Natural killer cell (primary cell): ENCODE measurements around the gene CCR5AS.

ENCODE experiments used
- ATAC-seq, 3 donors: fragments of 150-1000 bp in 2 of 3; fragments of 200-7000 bp in 1 of 3; cut with Tn5 transposase; 1 replicate in 1 of 3; 2 replicates in 2 of 3; pipeline ENCODE4 v1.10.0; 2021; ENCODE audit warnings: mild to moderate bottlenecking in 2 of 3, moderate library complexity in 2 of 3
- DNase-seq, 2 donors: peaks; one replicate each; pipeline versions ENCODE4 v3.0.0 to v3.0.0-alpha.2; 2013 to 2021; ENCODE audit warnings: mixed read lengths in 1 of 2
- H3K27ac ChIP-seq: one replicate; pipeline ENCODE4 v1.5.1; 2013; ENCODE audit warnings: mild to moderate bottlenecking, low read length
- H3K27me3 ChIP-seq: one replicate; pipeline ENCODE4 v1.6.1; 2013; ENCODE audit warnings: low read length; ENCODE audit not compliant: control insufficient read depth, insufficient read depth
- H3K36me3 ChIP-seq: one replicate; pipeline ENCODE4 v1.6.1; 2013; ENCODE audit warnings: low read length; ENCODE audit not compliant: control insufficient read depth, insufficient read depth
- H3K4me1 ChIP-seq: one replicate; pipeline ENCODE4 v1.6.1; 2013; ENCODE audit warnings: low read length; ENCODE audit not compliant: control insufficient read depth, insufficient read depth
- H3K4me3 ChIP-seq: one replicate; pipeline ENCODE4 v1.5.1; 2013; ENCODE audit warnings: low read length
- H3K9me3 ChIP-seq: one replicate; pipeline ENCODE4 v1.6.1; 2013; ENCODE audit warnings: low read length; ENCODE audit not compliant: control insufficient read depth, insufficient read depth
- H3K27ac Mint-ChIP-seq, 2 donors: one replicate each; pipeline ENCODE4 v1.8.0; 2022; ENCODE audit warnings: mild to moderate bottlenecking in 2 of 2, mixed read lengths in 2 of 2, moderate library complexity in 1 of 2
- H3K27me3 Mint-ChIP-seq, 2 donors: one replicate each; pipeline ENCODE4 v1.8.0; 2022; ENCODE audit warnings: low read depth in 2 of 2, mixed read lengths in 2 of 2
- H3K36me3 Mint-ChIP-seq: one replicate; pipeline ENCODE4 v1.8.0; 2022; ENCODE audit warnings: mixed read lengths
- H3K4me1 Mint-ChIP-seq, 2 donors: one replicate each; pipeline ENCODE4 v1.8.0; 2022; ENCODE audit warnings: mixed read lengths in 2 of 2
- H3K4me3 Mint-ChIP-seq: one replicate; pipeline ENCODE4 v1.8.0; 2022; ENCODE audit warnings: mild to moderate bottlenecking, moderate library complexity, mixed read lengths
- H3K9me3 Mint-ChIP-seq, 2 donors: one replicate each; pipeline ENCODE4 v1.8.0; 2022; ENCODE audit warnings: mixed read lengths in 2 of 2
- WGBS: methylation state at CpG from one replicate; pipeline ENCODE4 v1.1.7; 2013; ENCODE audit warnings: missing lambda C conversion rate; ENCODE audit not compliant: insufficient coverage; 5-methylcytosine and 5-hydroxymethylcytosine counted together
- intact Hi-C: fragments of 100-400 bp; cut with micrococcal nuclease; formaldehyde crosslinking; loops from one replicate; pipeline ENCODE4 v1.14.2; 2022
- TF ChIP-seq, protein P1 (sequence below): fragments of 200-600 bp; IDR thresholded peaks from one replicate; pipeline ENCODE4 v1.8.0; 2022; ENCODE audit warnings: antibody characterized with exemption

Gene CCR5AS

DNA sequence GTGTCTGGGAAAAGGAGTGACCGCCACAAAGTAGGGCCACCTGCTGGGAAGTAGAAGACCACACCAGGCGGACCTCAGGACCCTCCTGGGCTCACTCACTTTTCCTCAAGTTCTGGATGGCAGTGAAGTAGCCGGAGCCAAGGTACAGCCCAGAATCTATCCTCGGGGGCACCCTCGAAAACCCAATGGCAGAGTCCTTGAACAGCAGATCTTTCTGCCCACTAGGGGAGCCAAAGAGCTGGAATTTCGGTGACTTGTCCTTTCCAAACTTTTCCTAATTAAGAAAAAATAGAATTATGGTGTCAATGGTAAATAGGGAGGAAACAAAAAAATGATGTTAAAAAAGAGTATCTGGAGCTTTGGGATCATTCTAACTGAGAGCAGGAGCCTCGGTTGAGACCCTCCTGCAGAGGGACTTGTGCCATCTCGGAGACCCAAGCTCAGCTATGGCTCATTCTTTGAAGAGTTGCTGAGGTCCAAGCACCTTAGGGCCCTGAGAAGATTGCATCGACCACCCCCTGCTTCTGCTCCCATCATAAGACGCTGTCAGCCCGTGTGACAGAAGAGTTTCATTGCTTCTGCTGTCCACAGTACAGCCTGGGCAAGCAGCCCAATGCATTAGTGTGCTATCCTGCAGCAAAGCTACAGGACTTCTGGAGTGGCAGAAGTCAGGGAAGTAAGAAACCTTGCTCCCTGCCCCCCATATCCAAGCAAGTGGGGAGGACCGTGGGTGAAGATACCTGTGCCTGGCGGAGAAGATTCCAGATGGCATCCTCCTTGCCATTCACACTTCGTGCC is 43.1 kb upstream of the CCR5AS start:
- Mint-ChIP-seq H3K4me3 (no peak overlapping the region), H3K27ac (no peak overlapping the region), H3K36me3 (no peaks in the 10 kb centered on the region), H3K27me3 (peaks cover 13 to 22% of the 10 kb centered on the region in 2 donors), H3K4me1 (no peaks in the 10 kb centered on the region), H3K9me3 (no peaks in the 10 kb centered on the region)
- Histone ChIP-seq H3K4me3 (no peak overlapping the region), H3K27me3 (no peaks in the 10 kb centered on the region), H3K36me3 (no peaks in the 10 kb centered on the region), H3K9me3 (no peaks in the 10 kb centered on the region), H3K27ac (no peak overlapping the region), H3K4me1 (no peaks in the 10 kb centered on the region)
- ATAC-seq: no peak
- DNase-seq: peak in 1 of 2 donors; percentile 26
- WGBS: 82% methylated on average over 14 of the region's 14 CpGs
- intact Hi-C loops: no loop called here
- TF ChIP-seq, protein P1, sequence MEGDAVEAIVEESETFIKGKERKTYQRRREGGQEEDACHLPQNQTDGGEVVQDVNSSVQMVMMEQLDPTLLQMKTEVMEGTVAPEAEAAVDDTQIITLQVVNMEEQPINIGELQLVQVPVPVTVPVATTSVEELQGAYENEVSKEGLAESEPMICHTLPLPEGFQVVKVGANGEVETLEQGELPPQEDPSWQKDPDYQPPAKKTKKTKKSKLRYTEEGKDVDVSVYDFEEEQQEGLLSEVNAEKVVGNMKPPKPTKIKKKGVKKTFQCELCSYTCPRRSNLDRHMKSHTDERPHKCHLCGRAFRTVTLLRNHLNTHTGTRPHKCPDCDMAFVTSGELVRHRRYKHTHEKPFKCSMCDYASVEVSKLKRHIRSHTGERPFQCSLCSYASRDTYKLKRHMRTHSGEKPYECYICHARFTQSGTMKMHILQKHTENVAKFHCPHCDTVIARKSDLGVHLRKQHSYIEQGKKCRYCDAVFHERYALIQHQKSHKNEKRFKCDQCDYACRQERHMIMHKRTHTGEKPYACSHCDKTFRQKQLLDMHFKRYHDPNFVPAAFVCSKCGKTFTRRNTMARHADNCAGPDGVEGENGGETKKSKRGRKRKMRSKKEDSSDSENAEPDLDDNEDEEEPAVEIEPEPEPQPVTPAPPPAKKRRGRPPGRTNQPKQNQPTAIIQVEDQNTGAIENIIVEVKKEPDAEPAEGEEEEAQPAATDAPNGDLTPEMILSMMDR: peak; percentile 45

DNA sequence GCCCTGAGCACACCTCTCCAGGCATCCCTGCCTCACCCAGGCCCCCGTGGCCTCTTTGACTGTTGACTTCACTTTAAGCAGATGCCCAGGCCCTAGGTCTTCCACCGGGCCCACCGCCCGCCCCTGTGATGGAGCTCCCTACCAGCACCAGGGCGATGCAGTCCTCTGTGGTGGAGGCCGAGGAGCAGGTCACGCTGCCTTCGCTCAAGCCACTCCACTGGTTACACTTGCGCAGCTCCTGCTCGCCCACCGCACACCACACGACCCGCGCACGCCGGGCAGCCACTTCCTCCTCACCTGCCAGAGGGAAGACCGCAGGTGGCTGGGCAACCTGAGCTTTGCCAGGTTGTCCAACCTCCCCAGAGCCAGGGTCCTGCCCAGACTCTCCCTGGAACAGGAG is 41.9 kb upstream of the CCR5AS start:
- TF ChIP-seq, protein P1: no peak
- intact Hi-C loops: no loop called here
- H3K4me1 Mint-ChIP-seq: no peaks in the 10 kb centered on the region
- no peaks in the 10 kb centered on the region for H3K9me3 Mint-ChIP-seq
- 85% methylated on average over 17 of the region's 17 CpGs for WGBS
- no peak for DNase-seq
- no peaks in the 10 kb centered on the region for H3K27me3 ChIP-seq
- no peak overlapping the region for H3K4me3 Mint-ChIP-seq
- H3K36me3 ChIP-seq: no peaks in the 10 kb centered on the region
- H3K4me1 ChIP-seq: no peaks in the 10 kb centered on the region
- no peak overlapping the region for H3K27ac Mint-ChIP-seq
- H3K27ac ChIP-seq: no peak overlapping the region
- peaks cover 13 to 19% of the 10 kb centered on the region in 2 donors for H3K27me3 Mint-ChIP-seq
- ATAC-seq: no peak
- no peak overlapping the region for H3K4me3 ChIP-seq
- no peaks in the 10 kb centered on the region for H3K36me3 Mint-ChIP-seq
- H3K9me3 ChIP-seq: no peaks in the 10 kb centered on the region

DNA sequence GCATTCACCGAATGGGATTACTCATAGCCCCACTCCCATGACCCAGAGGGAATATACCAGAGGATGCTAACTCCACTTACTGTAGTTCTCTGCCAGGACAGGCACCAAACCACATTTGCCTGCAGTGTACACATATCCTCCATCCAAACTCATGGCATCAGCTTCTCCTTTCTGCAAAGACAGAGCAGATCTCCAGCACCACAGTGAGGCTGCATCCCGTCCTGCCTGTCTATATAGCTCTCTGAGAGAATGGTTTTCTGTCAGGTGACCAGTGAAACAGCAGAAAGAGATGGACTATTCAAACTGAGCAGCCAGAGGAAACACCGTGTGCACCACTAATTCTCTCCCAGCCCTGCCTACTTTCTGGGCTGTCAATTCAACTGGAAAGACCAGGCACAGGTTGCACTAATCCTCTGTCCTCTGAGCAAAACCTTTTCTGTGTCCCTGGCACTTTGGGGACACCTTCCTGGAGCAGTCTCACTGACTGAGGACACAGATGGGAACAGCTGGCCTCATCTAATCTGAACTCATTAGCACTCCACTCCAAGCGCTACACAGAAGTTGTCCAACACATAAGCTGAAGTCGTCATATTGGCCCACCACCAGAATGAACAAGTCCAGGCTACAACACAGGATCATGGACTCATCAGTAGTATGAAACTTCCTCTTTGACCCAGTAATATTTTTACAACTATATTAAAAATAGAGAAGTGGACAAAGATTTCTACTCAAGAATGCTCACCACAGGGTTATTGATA is 40.5 kb upstream of the CCR5AS start:
- intact Hi-C loops: no loop called here
- TF ChIP-seq, protein P1: no peak
- no peaks in the 10 kb centered on the region for H3K9me3 ChIP-seq
- DNase-seq (no peak), ATAC-seq (no peak)
- no peaks in the 10 kb centered on the region for H3K9me3 Mint-ChIP-seq
- H3K4me1 Mint-ChIP-seq: peaks cover 5% of the 10 kb centered on the region in 2 donors
- H3K4me3 Mint-ChIP-seq: no peak overlapping the region
- H3K4me1 ChIP-seq: no peaks in the 10 kb centered on the region
- no peak overlapping the region for H3K27ac Mint-ChIP-seq
- WGBS: 64% methylated on average over 5 of the region's 5 CpGs
- H3K4me3 ChIP-seq: no peak overlapping the region
- peaks cover 9 to 10% of the 10 kb centered on the region in 2 donors for H3K27me3 Mint-ChIP-seq
- no peaks in the 10 kb centered on the region for H3K27me3 ChIP-seq
- H3K36me3 Mint-ChIP-seq: no peaks in the 10 kb centered on the region
- H3K27ac ChIP-seq: no peak overlapping the region
- no peaks in the 10 kb centered on the region for H3K36me3 ChIP-seq
